Endothelial cell of umbilical vein (primary cell): ENCODE measurements around the gene RPS6KB1. TPM values are rescaled to one million over a fixed set of nuclear protein-coding genes. Genes with fewer than 3 reads are reported as not detected.
"Not testable (repeated sequence)": the region's sequence is repeated elsewhere in the genome, so short reads cannot be mapped to it uniquely, and the experiment has no call there.

Experiments
- BruUV-seq: library from RNA; stranded (reverse); fragments of 400-500 nt; replicated peaks from 2 replicates; lab custom pipeline; 2021; lab: Mats Ljungman, UMichigan
- CTCF ChIA-PET: fragments of 300-600, 350-600 bp; sonication (Branson Sonifier 250); formaldehyde crosslinking; loops from one replicate; lab custom pipeline; 2021; ENCODE audit warnings: antibody characterized with exemption, inconsistent platforms; lab: Charles Lee
- POLR2A ChIA-PET: fragments of 300-600, 350-600 bp; sonication (Branson Sonifier 250); formaldehyde crosslinking; loops from one replicate; lab custom pipeline; 2021; ENCODE audit warnings: antibody characterized with exemption, inconsistent platforms; lab: Charles Lee
- DNase-seq: peaks from one replicate; pipeline ENCODE4 v3.0.0-alpha.2; 2011; ENCODE audit warnings: low read depth, low spot score
- FAIRE-seq: peaks from 2 replicates; lab custom pipeline; 2011; peaks lifted over from hg19 to GRCh38; lab: Jason Lieb, UNC
- H2AFZ ChIP-seq: 2 replicates; pipeline ENCODE4 v1.6.0; 2012; ENCODE audit warnings: low read depth, low read length, control low read depth, inconsistent platforms
- H3K27ac ChIP-seq: 2 replicates; pipeline ENCODE4 v1.5.1; 2011; ENCODE audit warnings: low read depth, mild to moderate bottlenecking, control low read depth, low read length, moderate library complexity; ENCODE audit not compliant: insufficient read depth
- H3K27me3 ChIP-seq, 2 experiments: 2 replicates each; pipeline versions ENCODE4 v1.6.0 to v1.6.1; 2011; ENCODE audit warnings: low read length in 2 of 2, mixed read lengths in 1 of 2; ENCODE audit not compliant: control insufficient read depth in 2 of 2, insufficient read depth in 2 of 2
- H3K36me3 ChIP-seq, 2 experiments: 2 replicates in 1 of 2; 3 replicates in 1 of 2; pipeline ENCODE4 v1.5.1; 2011; ENCODE audit warnings: low read length in 2 of 2, mild to moderate bottlenecking in 1 of 2, moderate library complexity in 1 of 2; ENCODE audit not compliant: control insufficient read depth in 2 of 2, insufficient read depth in 2 of 2; ENCODE audit errors: extremely low read depth in 1 of 2
- H3K4me1 ChIP-seq: 3 replicates; pipeline ENCODE4 v1.5.1; 2011; ENCODE audit warnings: mild to moderate bottlenecking, low read length; ENCODE audit not compliant: control insufficient read depth, insufficient read depth; ENCODE audit errors: extremely low read depth
- H3K4me2 ChIP-seq: 2 replicates; pipeline ENCODE4 v1.6.1; 2011; ENCODE audit warnings: low read length, control low read depth, mixed read lengths; ENCODE audit not compliant: insufficient read depth
- H3K4me3 ChIP-seq, 3 experiments: fragments of 200-600 bp in 1 of 3; sonication (generic), shearing (Covaris generic) in 1 of 3; replicated peaks in 1 of 3; 2 replicates each; pipeline ENCODE4 v1.5.1; 2011 to 2016; ENCODE audit warnings: control low read depth in 3 of 3, low read length in 3 of 3, mild to moderate bottlenecking in 2 of 3, inconsistent platforms in 1 of 3, low read depth in 1 of 3, moderate library complexity in 1 of 3; ENCODE audit not compliant: insufficient read depth in 1 of 3
- H3K79me2 ChIP-seq: 2 replicates; pipeline ENCODE4 v1.6.0; 2012; ENCODE audit warnings: low read length, inconsistent platforms; ENCODE audit not compliant: control insufficient read depth, insufficient read depth
- H3K9ac ChIP-seq: replicated peaks from 2 replicates; pipeline ENCODE3; 2011; ENCODE audit warnings: low read length, control low read depth; ENCODE audit not compliant: insufficient read depth; ENCODE audit errors: extremely low read depth
- H3K9me1 ChIP-seq: replicated peaks from 3 replicates; pipeline ENCODE4 v1.6.0; 2011; ENCODE audit warnings: mild to moderate bottlenecking, low read length; ENCODE audit not compliant: control insufficient read depth, insufficient read depth; ENCODE audit errors: extremely low read depth
- H3K9me3 ChIP-seq: replicated peaks from 2 replicates; pipeline ENCODE4 v1.5.1; 2012; ENCODE audit warnings: low read length, inconsistent platforms; ENCODE audit not compliant: control insufficient read depth, insufficient read depth
- H4K20me1 ChIP-seq: replicated peaks from 2 replicates; pipeline ENCODE3; 2011; ENCODE audit warnings: mild to moderate bottlenecking, low read length; ENCODE audit not compliant: control insufficient read depth, insufficient read depth; ENCODE audit errors: extremely low read depth
- EZH2 ChIP-seq: IDR thresholded peaks from 2 replicates; pipeline ENCODE4 v1.6.1; 2012; ENCODE audit warnings: borderline replicate concordance, low read depth, mild to moderate bottlenecking, moderate library complexity, low read length, inconsistent platforms; ENCODE audit not compliant: severe bottlenecking
- FOS ChIP-seq: IDR thresholded peaks from 2 replicates; pipeline ENCODE4 v1.6.1; 2011; ENCODE audit warnings: mild to moderate bottlenecking, low read length, moderate library complexity, borderline replicate concordance; ENCODE audit not compliant: insufficient read depth
- GATA2 ChIP-seq: IDR thresholded peaks from 2 replicates; pipeline ENCODE4 v1.7.0; 2011; ENCODE audit warnings: low read depth, mild to moderate bottlenecking, moderate library complexity, mixed read lengths, low read length; ENCODE audit not compliant: insufficient read length, insufficient read depth
- JUN ChIP-seq: IDR thresholded peaks from 2 replicates; pipeline ENCODE4 v1.6.1; 2011; ENCODE audit warnings: borderline replicate concordance, low read depth; ENCODE audit not compliant: insufficient read length, insufficient read depth
- MYC ChIP-seq: IDR thresholded peaks from one replicate; pipeline ENCODE4 v1.6.1; 2011; ENCODE audit warnings: mild to moderate bottlenecking, low read depth, low read length
- POLR2A ChIP-seq: IDR thresholded peaks from 2 replicates; pipeline ENCODE4 v1.6.1; 2012; ENCODE audit warnings: low read depth, mild to moderate bottlenecking, control low read depth, low read length
- POLR2AphosphoS5 ChIP-seq: IDR thresholded peaks from 2 replicates; pipeline ENCODE4 v1.6.1; 2012; ENCODE audit warnings: low read depth, mild to moderate bottlenecking, control low read depth, low read length, moderate library complexity; ENCODE audit not compliant: insufficient read depth
- dilution Hi-C: fragments of 300-500 bp; cut with MboI; formaldehyde crosslinking; loops from one replicate; pipeline ENCODE4 v1.15.0; 2019; ENCODE audit warnings: low sequenced_read_pairs; ENCODE audit not compliant: extremely low pct_ligation_motif_present
- intact Hi-C: fragments of 100-400 bp; cut with micrococcal nuclease; formaldehyde crosslinking; loops from one replicate; pipeline ENCODE4 v1.10.0; 2022
- polyA plus RNA-seq, 4 experiments: library from polyadenylated mRNA; depleted of rRNA in 3 of 4; stranded (reverse) in 3 of 4; unstranded in 1 of 4; fragments of >200 nt; gene quantifications; 2 replicates each; pipeline versions ENCODE4 v1.2.1 to v1.2.3, GENCODE V29; 2011 to 2012; ENCODE audit warnings: missing spikeins in 1 of 4
- total RNA-seq: library from RNA; stranded (reverse); gene quantifications from 2 replicates; pipeline ENCODE4 v1.2.3, GENCODE V29; 2021
- TF ChIP-seq, protein P1 (sequence below): IDR thresholded peaks from 2 replicates; pipeline ENCODE4 v1.6.1; 2011; ENCODE audit not compliant: insufficient read depth, insufficient read length
- TF ChIP-seq, protein P2 (sequence below), 2 donors: IDR thresholded peaks; 1 replicate in 1 of 2; 2 replicates in 1 of 2; pipeline ENCODE4 v1.5.1; 2011; ENCODE audit warnings: low read length in 2 of 2, mild to moderate bottlenecking in 2 of 2, moderate library complexity in 2 of 2, control low read depth in 1 of 2, inconsistent platforms in 1 of 2, low read depth in 1 of 2; ENCODE audit not compliant: insufficient read depth in 1 of 2; ENCODE audit errors: extremely low read depth in 1 of 2

Gene RPS6KB1
- total and polyA plus RNA-seq, 2 donors (not counting 3 experiments of a cell fraction or from before 2014, with no cell fraction given): 5.4 to 45.7 TPM

DNA sequence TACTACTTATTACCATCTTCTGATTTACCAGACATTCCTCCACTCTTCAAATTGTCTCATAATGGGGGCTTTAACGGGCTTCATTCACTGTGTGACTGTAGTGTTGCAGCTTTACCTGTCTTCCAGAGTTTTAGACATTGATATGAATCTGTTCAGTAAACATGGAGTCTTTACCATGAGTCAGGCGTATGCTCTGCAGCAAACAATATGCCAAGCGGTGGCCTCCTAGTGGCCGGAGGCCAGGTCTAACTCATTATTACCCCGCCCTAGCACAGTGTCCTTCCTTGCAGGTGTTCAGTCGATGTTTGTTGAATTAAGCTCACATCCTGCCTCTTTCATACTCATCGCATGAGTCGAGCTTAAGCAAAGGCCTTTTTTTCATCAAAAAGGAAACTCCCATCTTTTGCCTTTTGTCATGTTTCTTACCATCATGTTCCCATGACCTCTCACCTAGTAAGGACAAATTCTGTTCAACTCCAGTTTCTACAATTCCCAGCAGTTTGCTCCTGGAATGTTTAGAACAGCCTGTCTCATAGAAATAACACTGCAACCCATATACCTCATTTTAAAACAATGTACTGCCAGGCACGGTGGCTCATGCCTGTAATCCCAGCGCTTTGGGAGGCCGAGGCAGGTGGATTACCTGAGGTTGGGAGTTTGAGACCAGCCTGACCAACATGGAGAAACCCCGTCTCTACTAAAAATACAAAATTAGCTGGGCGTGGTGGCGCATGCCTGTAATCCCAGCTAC lies 39.6 kb upstream of the RPS6KB1 start:
- Histone ChIP-seq H3K9me3 (no peaks in the 10 kb centered on the region), H3K79me2 (no peaks in the 10 kb centered on the region), H3K9me1 (no peaks in the 10 kb centered on the region), H3K27me3 (no peaks in the 10 kb centered on the region), H2AFZ (peak overlapping the region; percentile 4), H3K27ac (peak overlapping the region; percentile 68), H3K4me2 (no peak overlapping the region), H3K36me3 (no peaks in the 10 kb centered on the region), H3K9ac (no peak overlapping the region), H4K20me1 (no peaks in the 10 kb centered on the region), H3K4me1 (peaks cover 26% of the 10 kb centered on the region), H3K4me3 (no peak overlapping the region)
- ChIA-PET POLR2A (interaction anchor here (0.6 to 1.6 kb wide), 6 partner anchors 10 to 146 kb away, joined by 3 to 15 read pairs (median 4); partner anchors contain the start of genes PTRH2 and VMP1), CTCF (interaction anchor here (0.6 kb wide), 3 partner anchors 10 to 96 kb away, joined by 3 to 6 read pairs (median 4); no protein-coding TSS in a partner anchor)
- no peak for TF ChIP-seq EZH2
- peak; percentile 53 for TF ChIP-seq GATA2
- TF ChIP-seq POLR2AphosphoS5: peak; percentile 71
- no peak for TF ChIP-seq MYC
- TF ChIP-seq POLR2A: no peak
- TF ChIP-seq, protein P1, sequence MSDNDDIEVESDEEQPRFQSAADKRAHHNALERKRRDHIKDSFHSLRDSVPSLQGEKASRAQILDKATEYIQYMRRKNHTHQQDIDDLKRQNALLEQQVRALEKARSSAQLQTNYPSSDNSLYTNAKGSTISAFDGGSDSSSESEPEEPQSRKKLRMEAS: no peak
- peak; percentile 64 for TF ChIP-seq JUN
- TF ChIP-seq FOS: peak; percentile 61
- TF ChIP-seq, protein P2, sequence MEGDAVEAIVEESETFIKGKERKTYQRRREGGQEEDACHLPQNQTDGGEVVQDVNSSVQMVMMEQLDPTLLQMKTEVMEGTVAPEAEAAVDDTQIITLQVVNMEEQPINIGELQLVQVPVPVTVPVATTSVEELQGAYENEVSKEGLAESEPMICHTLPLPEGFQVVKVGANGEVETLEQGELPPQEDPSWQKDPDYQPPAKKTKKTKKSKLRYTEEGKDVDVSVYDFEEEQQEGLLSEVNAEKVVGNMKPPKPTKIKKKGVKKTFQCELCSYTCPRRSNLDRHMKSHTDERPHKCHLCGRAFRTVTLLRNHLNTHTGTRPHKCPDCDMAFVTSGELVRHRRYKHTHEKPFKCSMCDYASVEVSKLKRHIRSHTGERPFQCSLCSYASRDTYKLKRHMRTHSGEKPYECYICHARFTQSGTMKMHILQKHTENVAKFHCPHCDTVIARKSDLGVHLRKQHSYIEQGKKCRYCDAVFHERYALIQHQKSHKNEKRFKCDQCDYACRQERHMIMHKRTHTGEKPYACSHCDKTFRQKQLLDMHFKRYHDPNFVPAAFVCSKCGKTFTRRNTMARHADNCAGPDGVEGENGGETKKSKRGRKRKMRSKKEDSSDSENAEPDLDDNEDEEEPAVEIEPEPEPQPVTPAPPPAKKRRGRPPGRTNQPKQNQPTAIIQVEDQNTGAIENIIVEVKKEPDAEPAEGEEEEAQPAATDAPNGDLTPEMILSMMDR (IDR thresholded peaks at IDR 0.05; ENCODE audit: extremely low read depth in 1 of 2, insufficient read depth in 1 of 2, low read depth in 1 of 2, low read length in 2 of 2): peak; percentile 45 to 60
- intact Hi-C loops (loop anchor here (1.0 kb wide), 1 partner anchor 9 kb away; no protein-coding TSS in a partner anchor), dilution Hi-C loops (no loop called here)
- BruUV-seq: TSS peak; percentile 15
- FAIRE-seq (peak; percentile 64), DNase-seq (peak; percentile 85)

DNA sequence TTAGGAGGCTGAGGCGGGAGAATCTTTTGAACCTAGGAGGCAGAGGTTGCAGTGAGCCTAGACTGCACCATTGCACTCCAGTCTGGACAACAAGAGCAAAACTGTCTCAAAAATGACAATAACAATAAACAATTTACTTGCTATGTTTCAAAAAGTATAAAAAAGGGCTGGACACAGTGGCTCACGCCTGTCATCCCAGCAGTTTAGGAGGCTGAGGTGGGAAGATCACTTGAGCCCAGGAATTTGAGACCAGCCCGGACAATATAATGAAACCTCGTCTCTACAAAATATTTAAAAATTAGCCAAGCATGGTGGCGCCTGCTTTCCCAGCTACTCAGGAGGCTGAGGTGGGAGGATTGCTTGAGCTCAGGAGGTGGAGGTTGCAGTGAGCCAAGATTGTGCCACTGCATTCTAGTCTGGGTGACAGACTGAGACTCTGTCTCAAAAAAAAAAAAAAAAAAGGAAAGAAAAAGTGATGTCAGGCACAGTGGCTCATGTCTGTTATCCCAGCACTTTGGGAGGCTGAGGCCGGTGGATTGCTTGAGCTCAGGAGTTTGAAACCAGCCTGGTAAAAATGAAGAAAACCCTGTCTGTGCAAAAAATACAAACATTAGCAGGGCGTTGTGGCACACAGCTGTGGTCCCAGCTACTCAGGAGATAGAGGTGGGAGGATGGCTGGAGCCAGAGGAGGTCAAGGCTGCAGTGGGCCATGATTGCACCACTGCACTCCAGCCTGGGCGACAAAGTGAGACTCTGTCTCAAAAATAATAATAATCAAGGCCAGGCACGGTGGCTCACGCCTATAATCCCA lies 38.8 kb upstream of the RPS6KB1 start:
- POLR2A ChIA-PET: interaction anchor here (0.6 to 1.6 kb wide), 6 partner anchors 11 to 146 kb away, joined by 3 to 15 read pairs (median 4); partner anchors contain the start of genes PTRH2 and VMP1
- peak overlapping the region; percentile 73 for H3K27ac ChIP-seq
- H2AFZ ChIP-seq, H3K4me3 ChIP-seq, H3K4me2 ChIP-seq, FAIRE-seq, H3K36me3 ChIP-seq, H3K9me3 ChIP-seq, H4K20me1 ChIP-seq, DNase-seq, H3K27me3 ChIP-seq, dilution Hi-C loops, BruUV-seq, H3K9ac ChIP-seq, H3K9me1 ChIP-seq, H3K79me2 ChIP-seq: not testable (repeated sequence)
- peaks cover 26% of the 10 kb centered on the region for H3K4me1 ChIP-seq
- CTCF ChIA-PET: interaction anchor here (0.6 kb wide), 3 partner anchors 11 to 97 kb away, joined by 3 to 6 read pairs (median 4); no protein-coding TSS in a partner anchor
- intact Hi-C loops: loop anchor here (1.0 kb wide), 1 partner anchor 10 kb away; no protein-coding TSS in a partner anchor
